ENCODE data around the gene NRG2.

Gene NRG2

GRCh38 chr5:139946006-139946405 is 97.1 kb downstream of the NRG2 start:
- intact Hi-C loops (cut with DNase I; ENCODE audit: low total_unique reads): no loop called here
- H3K4me1 ChIP-seq: no peaks in the 10 kb centered on the region
- H3K27me3 ChIP-seq: no peaks in the 10 kb centered on the region
- no peak overlapping the region for H3K27ac ChIP-seq
- H3K4me3 ChIP-seq: no peak overlapping the region
- no peaks in the 10 kb centered on the region for H3K36me3 ChIP-seq
- TF ChIP-seq, protein P1, sequence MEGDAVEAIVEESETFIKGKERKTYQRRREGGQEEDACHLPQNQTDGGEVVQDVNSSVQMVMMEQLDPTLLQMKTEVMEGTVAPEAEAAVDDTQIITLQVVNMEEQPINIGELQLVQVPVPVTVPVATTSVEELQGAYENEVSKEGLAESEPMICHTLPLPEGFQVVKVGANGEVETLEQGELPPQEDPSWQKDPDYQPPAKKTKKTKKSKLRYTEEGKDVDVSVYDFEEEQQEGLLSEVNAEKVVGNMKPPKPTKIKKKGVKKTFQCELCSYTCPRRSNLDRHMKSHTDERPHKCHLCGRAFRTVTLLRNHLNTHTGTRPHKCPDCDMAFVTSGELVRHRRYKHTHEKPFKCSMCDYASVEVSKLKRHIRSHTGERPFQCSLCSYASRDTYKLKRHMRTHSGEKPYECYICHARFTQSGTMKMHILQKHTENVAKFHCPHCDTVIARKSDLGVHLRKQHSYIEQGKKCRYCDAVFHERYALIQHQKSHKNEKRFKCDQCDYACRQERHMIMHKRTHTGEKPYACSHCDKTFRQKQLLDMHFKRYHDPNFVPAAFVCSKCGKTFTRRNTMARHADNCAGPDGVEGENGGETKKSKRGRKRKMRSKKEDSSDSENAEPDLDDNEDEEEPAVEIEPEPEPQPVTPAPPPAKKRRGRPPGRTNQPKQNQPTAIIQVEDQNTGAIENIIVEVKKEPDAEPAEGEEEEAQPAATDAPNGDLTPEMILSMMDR (IDR thresholded peaks at IDR 0.05): no peak
- H3K9me3 ChIP-seq: peaks cover 0 to 27% (median 4%) of the 10 kb centered on the region in 3 donors
- DNase-seq: no peak

- Histone ChIP-seq H3K27ac (no peak overlapping the region), H3K27me3 (no peaks in the 10 kb centered on the region), H3K36me3 (no peaks in the 10 kb centered on the region), H3K4me1 (no peaks in the 10 kb centered on the region), H3K4me3 (no peak overlapping the region), H3K9me3 (peaks cover 0 to 34% (median 4%) of the 10 kb centered on the region in 3 donors)
- TF ChIP-seq, protein P1 (IDR thresholded peaks at IDR 0.05): no peak
- no peak for DNase-seq
- intact Hi-C loops (cut with DNase I; ENCODE audit: low total_unique reads): no loop called here
Measured at GRCh38 chr5:139942243-139942642, 100.9 kb downstream of the NRG2 start.

DNA sequence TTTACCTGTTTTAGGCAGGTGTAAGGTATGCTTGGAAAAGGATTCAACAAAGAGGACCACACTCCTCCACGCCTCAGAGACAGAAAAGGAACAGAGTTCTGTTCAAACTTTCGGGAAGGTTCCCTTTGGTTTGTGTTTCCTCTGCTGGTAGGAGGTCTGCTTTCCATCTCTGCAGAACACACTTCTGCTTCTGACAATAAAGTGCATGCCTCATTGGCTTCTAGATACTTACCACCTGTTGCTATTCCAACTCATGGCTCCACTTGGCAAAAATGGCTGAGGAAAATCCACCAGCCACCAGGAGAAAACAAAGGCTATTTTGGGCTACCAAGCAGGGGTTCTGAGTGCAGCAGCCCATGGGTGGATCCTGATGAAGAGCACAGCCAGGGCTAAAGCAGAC is 112.7 kb downstream of the NRG2 start:
- no peak overlapping the region for H3K27ac ChIP-seq
- intact Hi-C loops (cut with DNase I; ENCODE audit: low total_unique reads): no loop called here
- no peaks in the 10 kb centered on the region for H3K27me3 ChIP-seq
- no peaks in the 10 kb centered on the region for H3K4me1 ChIP-seq
- TF ChIP-seq, protein P1 (IDR thresholded peaks at IDR 0.05): no peak
- no peaks in the 10 kb centered on the region for H3K9me3 ChIP-seq
- no peaks in the 10 kb centered on the region for H3K36me3 ChIP-seq
- no peak for DNase-seq
- H3K4me3 ChIP-seq: no peak overlapping the region

DNA sequence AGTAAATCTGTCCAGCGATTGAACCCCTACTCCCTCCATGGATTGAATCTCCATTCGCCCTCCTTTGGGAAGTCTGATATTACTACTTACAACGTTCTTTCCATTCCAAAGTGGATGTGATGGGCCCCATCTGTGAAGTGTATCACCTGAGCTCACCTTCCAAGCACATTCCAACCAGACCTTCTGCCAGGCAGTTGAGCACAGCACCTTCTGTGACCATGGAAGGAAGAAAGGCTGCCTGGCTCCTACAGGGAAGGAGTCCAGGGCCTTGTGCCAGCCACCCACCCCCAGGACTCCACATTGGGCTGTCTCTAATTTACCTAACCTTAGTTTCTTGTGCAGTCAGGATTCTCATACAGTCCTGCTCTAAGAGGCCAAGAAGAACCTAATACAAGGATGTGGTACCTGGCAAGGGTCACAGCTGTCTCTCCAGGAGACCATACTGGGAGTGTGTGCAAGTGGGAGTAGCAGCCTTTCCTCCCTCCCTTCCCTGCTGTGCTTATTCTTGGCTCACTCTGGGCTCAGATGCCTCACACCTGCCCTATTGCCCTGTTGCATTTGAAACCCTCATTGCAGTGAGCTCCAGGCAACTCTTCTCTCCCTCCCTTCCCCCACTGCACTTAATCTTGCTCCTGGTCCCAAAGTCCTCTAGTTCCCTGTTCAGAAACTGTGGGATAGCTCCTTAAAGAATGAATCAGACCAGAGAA is 116.1 kb downstream of the NRG2 start:
- no peaks in the 10 kb centered on the region for H3K36me3 ChIP-seq
- H3K4me1 ChIP-seq: no peaks in the 10 kb centered on the region
- no peak overlapping the region for H3K4me3 ChIP-seq
- TF ChIP-seq, protein P1 (IDR thresholded peaks at IDR 0.05): no peak
- intact Hi-C loops (cut with DNase I; ENCODE audit: low total_unique reads): no loop called here
- H3K9me3 ChIP-seq: no peaks in the 10 kb centered on the region
- H3K27me3 ChIP-seq: no peaks in the 10 kb centered on the region
- no peak overlapping the region for H3K27ac ChIP-seq
- no peak for DNase-seq

DNA sequence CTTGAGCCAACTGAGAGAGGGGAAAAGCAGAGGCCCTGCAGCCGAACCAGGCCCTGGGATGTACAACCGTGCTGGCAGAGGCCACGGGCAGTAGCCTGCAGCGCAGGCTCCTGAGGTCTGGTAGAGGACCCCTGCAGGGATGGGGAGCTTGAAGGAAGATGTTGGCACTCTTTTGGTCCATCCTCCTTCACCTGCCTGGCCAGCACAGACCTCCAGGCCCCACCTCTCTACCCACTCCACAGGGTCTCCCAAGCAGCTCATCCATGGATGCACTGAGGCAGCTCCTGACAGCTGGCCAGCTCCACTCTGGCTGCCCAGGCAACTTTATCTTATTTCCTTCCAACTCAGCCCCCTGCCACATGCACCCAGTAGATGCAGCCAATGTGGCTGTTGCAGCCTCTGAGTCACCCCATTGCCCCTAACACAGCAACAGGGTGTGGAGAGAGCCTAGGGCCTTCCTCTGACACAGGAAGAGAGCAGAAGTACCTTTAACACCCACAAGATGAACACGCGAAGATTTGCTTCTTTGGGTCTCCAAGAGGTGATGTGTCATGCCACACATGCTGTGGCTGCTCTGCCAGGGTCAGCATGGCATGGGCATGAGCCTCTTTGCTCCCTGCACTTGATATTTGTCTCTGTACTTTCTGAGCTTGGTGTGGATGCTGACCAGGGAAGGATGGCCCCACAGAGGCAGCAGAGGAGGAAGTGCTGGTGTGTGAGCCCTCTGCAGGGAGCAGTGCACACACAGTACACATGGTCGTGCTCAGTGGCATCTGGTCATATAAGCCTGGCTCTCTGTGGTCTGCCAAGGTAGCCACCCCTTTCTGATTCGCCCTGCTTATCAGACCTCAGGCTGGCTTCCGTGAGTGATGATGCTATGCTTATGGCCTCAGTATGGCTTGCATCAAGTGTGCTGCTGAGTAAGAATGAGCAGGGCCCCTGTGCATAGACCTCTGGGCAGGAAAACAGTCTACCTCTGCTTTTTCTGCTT is 117.2 kb downstream of the NRG2 start:
- intact Hi-C loops (cut with DNase I; ENCODE audit: low total_unique reads): no loop called here
- no peaks in the 10 kb centered on the region for H3K4me1 ChIP-seq
- DNase-seq: no peak
- no peak overlapping the region for H3K4me3 ChIP-seq
- no peaks in the 10 kb centered on the region for H3K36me3 ChIP-seq
- no peak overlapping the region for H3K27ac ChIP-seq
- H3K9me3 ChIP-seq: no peaks in the 10 kb centered on the region
- no peaks in the 10 kb centered on the region for H3K27me3 ChIP-seq
- TF ChIP-seq, protein P1 (IDR thresholded peaks at IDR 0.05): no peak

Data from tibial artery (tissue), 4 donors.